Type B pancreatic cell (in vitro differentiated cells): ENCODE results near the gene FOXE3. TPM values are rescaled to one million over a fixed set of nuclear protein-coding genes. Genes with fewer than 3 reads are reported as not detected.
"Not testable (repeated sequence)": the region's sequence is repeated elsewhere in the genome, so short reads cannot be mapped to it uniquely, and the experiment has no call there.

ENCODE experiments used
- DNase-seq: peaks from one replicate; pipeline ENCODE4 v3.0.0; 2021; ENCODE audit warnings: mixed read lengths; ENCODE audit not compliant: unreplicated experiment; ENCODE audit errors: extremely low spot score
- H3K27ac Mint-ChIP-seq: 2 replicates; pipeline ENCODE4 v1.8.0; 2021; ENCODE audit warnings: mild to moderate bottlenecking, mixed read lengths
- H3K27me3 Mint-ChIP-seq: 2 replicates; pipeline ENCODE4 v1.8.0; 2021; ENCODE audit warnings: mixed read lengths
- H3K36me3 Mint-ChIP-seq: 2 replicates; pipeline ENCODE4 v1.8.0; 2021; ENCODE audit warnings: mixed read lengths
- H3K4me1 Mint-ChIP-seq: one replicate; pipeline ENCODE4 v1.8.0; 2021; ENCODE audit warnings: mixed read lengths; ENCODE audit not compliant: unreplicated experiment
- H3K4me3 Mint-ChIP-seq: 2 replicates; pipeline ENCODE4 v1.8.0; 2021; ENCODE audit warnings: mild to moderate bottlenecking, mixed read lengths
- H3K9me3 Mint-ChIP-seq: 2 replicates; pipeline ENCODE4 v1.8.0; 2021; ENCODE audit warnings: mixed read lengths
- CTCF ChIP-seq: fragments of 200-600 bp; sonication (generic); conservative IDR thresholded peaks from 2 replicates; pipeline ENCODE4 v1.5.0; 2021; ENCODE audit warnings: antibody characterized with exemption, mild to moderate bottlenecking
- total RNA-seq: library from RNA; stranded (reverse); gene quantifications from 2 replicates; pipeline ENCODE4 v1.2.1, GENCODE V29; 2021; ENCODE audit warnings: low replicate concordance

Gene FOXE3
- total RNA-seq, 1 donor from 2014 or later: 0.14 TPM

DNA sequence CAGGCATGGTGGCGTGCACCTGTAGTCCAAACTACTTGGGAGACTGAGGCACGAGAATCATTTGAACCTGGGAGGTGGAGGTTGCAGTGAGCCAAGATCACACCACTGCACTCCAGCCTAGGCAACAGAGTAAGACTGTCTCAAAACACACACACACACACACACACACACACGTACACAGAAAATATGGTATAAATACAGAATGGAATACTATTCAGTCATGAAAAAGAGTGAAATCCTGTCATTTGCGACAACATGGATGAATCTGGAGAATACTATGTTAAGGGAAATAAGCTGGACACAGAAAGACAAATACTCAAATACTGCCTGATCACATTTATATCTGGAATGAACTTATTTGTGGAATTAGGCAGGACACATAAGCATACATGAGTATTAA is 40.2 kb downstream of the FOXE3 start:
- DNase-seq: no peak
- Mint-ChIP-seq H3K36me3 (no peaks in the 10 kb centered on the region), H3K4me3 (no peak overlapping the region), H3K4me1 (peaks cover 24% of the 10 kb centered on the region), H3K9me3 (no peaks in the 10 kb centered on the region), H3K27ac (no peak overlapping the region), H3K27me3 (peaks cover 43% of the 10 kb centered on the region)
- TF ChIP-seq CTCF: no peak

DNA sequence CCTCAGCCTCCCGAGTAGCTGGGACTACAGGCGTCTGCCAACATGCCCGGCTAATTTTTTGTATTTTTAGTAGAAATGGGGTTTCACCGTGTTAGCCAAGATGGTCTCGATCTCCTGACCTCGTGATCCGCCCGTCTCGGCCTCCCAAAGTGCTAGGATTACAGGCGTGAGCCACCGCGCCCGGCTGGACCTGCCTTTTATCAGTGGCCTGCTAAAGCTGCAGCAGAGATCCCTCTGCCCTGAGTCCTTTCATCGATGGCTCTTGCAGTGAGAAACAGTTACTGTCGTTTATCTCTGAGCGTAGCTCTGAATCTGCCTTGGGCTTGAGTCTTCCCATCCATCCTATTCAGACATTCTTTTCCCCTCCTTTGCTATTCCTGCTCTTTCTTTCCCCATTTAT is 41.5 kb downstream of the FOXE3 start:
- not testable (repeated sequence) for H3K9me3 Mint-ChIP-seq, DNase-seq, H3K27ac Mint-ChIP-seq, H3K4me3 Mint-ChIP-seq, H3K36me3 Mint-ChIP-seq
- Mint-ChIP-seq H3K27me3 (peaks cover 56% of the 10 kb centered on the region), H3K4me1 (peaks cover 16% of the 10 kb centered on the region)

- Mint-ChIP-seq H3K36me3 (no peaks in the 10 kb centered on the region), H3K4me3 (no peak overlapping the region), H3K27ac (no peak overlapping the region), H3K27me3 (peaks cover 67% of the 10 kb centered on the region), H3K9me3 (no peaks in the 10 kb centered on the region), H3K4me1 (peaks cover 16% of the 10 kb centered on the region)
- no peak for TF ChIP-seq CTCF
- no peak for DNase-seq
Observed at GRCh38 chr1:47459253-47459788, 43.2 kb downstream of the FOXE3 start.

DNA sequence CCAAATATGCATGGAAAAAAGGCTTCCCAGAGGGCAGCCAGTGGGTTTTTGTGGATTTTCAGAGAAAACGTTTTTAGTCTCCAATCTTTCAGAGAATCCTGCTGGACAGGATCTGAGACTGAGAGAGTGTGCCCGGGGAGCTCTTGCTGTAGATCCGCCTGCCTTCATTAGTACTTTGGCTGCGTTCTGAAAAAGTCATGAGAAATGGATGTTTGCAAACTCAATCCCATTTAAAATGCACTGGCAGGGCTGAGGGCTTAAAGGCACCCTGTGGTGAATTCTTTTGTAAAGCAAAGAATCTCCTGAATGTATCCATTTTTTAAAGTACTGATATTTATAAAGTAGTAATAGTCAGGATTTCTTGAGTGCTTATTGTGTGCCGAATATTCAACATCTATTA is 44.0 kb downstream of the FOXE3 start:
- peaks cover 63% of the 10 kb centered on the region for H3K27me3 Mint-ChIP-seq
- H3K4me1 Mint-ChIP-seq: peaks cover 16% of the 10 kb centered on the region
- H3K9me3 Mint-ChIP-seq: no peaks in the 10 kb centered on the region
- H3K36me3 Mint-ChIP-seq: no peaks in the 10 kb centered on the region
- no peak for DNase-seq
- TF ChIP-seq CTCF: no peak
- no peak overlapping the region for H3K27ac Mint-ChIP-seq
- no peak overlapping the region for H3K4me3 Mint-ChIP-seq

DNA sequence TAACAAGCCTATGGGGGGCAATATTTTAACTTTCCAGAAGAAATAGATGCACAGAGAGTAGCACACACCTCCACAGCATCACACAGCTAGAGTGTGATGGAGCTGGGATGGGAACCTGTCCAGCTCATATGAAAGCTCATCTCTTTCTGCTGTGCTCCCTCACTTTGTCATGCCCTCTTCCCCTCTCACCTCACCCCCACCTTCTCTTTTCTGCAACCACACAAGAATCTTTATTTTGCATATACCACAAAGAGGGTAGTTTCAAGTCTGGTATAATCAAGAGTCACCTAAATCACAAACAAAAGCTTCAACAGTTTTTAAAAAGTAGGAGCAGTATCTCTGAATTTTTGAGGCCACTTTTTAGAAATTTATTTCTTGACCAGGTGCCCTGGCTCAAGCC is 44.4 kb downstream of the FOXE3 start:
- Mint-ChIP-seq H3K4me1 (peaks cover 16% of the 10 kb centered on the region), H3K36me3 (no peaks in the 10 kb centered on the region), H3K27ac (no peak overlapping the region), H3K27me3 (peaks cover 61% of the 10 kb centered on the region), H3K9me3 (no peaks in the 10 kb centered on the region), H3K4me3 (no peak overlapping the region)
- TF ChIP-seq CTCF: no peak
- no peak for DNase-seq

- Mint-ChIP-seq H3K4me1 (peaks cover 17% of the 10 kb centered on the region), H3K27ac (no peak overlapping the region), H3K9me3 (no peaks in the 10 kb centered on the region), H3K4me3 (no peak overlapping the region), H3K36me3 (no peaks in the 10 kb centered on the region), H3K27me3 (peaks cover 45% of the 10 kb centered on the region)
- no peak for TF ChIP-seq CTCF
- DNase-seq: no peak
Observed at GRCh38 chr1:47465605-47466004, 49.5 kb downstream of the FOXE3 start.

Other genes with a start within 250 kb of the FOXE3 start
- not detected in 2 replicates for gene PDZK1IP1, start 226.2 kb upstream of the FOXE3 start, total RNA-seq
- not detected in 2 replicates for gene TAL1, start 184.1 kb upstream of the FOXE3 start, total RNA-seq
- gene STIL, start 102.1 kb upstream of the FOXE3 start, total RNA-seq: 7.4 and 19.7 TPM in 2 replicates
- 53.2 and 70.1 TPM in 2 replicates for gene CMPK1, start 82.5 kb upstream of the FOXE3 start, total RNA-seq
- 0.64 and 4.9 TPM in 2 replicates for gene FOXD2, start 21.8 kb downstream of the FOXE3 start, total RNA-seq